Measurements from ENCODE around the gene ZBED3. TPM values are rescaled to one million over a fixed set of nuclear protein-coding genes. Genes with fewer than 3 reads are reported as not detected.

ZBED3 gene
- total and polyA plus RNA-seq, 9 of the 15 experiments (the other 6 are each of a cell fraction or from before 2014, with no cell fraction given), result 0.01 to 0.03 (median 0.01) TPM; not detected in 5

DNA sequence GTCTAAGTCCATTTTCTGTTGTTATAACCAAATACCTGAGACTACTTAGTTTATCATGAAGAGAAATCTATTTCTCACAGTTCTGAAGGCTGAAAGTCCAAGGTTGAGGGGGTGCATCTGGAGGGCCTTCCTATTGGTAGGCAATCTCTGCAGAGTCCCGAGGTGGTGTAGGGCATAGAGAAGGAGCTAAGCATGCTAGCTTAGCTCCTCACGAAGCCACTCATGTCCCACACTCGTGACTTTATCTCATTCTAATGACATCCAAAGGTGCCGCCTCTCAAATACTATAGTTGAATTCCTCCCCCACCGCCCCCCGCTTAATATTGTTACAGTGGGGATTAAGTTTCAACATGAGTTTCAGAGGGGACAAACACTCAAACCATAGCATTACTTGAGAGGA lies 36.0 kb upstream of the ZBED3 start:
- H3K27ac ChIP-seq (ENCODE audit: extremely low read depth, low read depth, low read length), result no peak overlapping the region

More for the DNA sequence above, 36.0 kb upstream of the ZBED3 start:
- Histone ChIP-seq H2AFZ (ENCODE audit: low read depth, low read length) (no peak overlapping the region), H3K9me3 (replicated peaks; ENCODE audit: control insufficient read depth, insufficient read depth, low read depth, low read length) (no peaks in the 10 kb centered on the region), H3K4me1 (replicated peaks in 1 of 2; ENCODE audit: control insufficient read depth in 2 of 2, insufficient read depth in 2 of 2, low read length in 2 of 2) (no peaks in the 10 kb centered on the region), H3K4me2 (ENCODE audit: insufficient read depth, low read length) (no peak overlapping the region), H3K27me3 (ENCODE audit: control insufficient read depth in 2 of 2, insufficient read depth in 2 of 2, low read length in 2 of 2) (peaks cover 2 to 9% of the 10 kb centered on the region in 2 experiments; a peak in 3 of 5 replicates), H3K79me2 (ENCODE audit: control insufficient read depth, insufficient read depth, low read length) (no peaks in the 10 kb centered on the region), H3K36me3 (ENCODE audit: control insufficient read depth, insufficient read depth, low read length) (no peaks in the 10 kb centered on the region), H3K9me1 (ENCODE audit: control insufficient read depth, insufficient read depth, low read length) (no peaks in the 10 kb centered on the region), H3K4me3 (no peak overlapping the region), H4K20me1 (replicated peaks; ENCODE audit: control insufficient read depth, insufficient read depth, low read length) (no peaks in the 10 kb centered on the region), H3K9ac (ENCODE audit: insufficient read depth in 1 of 2, low read depth in 2 of 2, low read length in 2 of 2) (no peak overlapping the region)
- 0% methylated on average over 6 of the region's 6 CpGs for WGBS (ENCODE audit: insufficient coverage, low coverage, missing lambda C conversion rate)
- CTCF ChIA-PET (ENCODE audit: low intra/inter-chr PET ratio), result no interaction called here
- intact Hi-C loops (cut with micrococcal nuclease) (no loop called here), in situ Hi-C loops (cut with MboI) (no loop called here)
- ATAC-seq, result no peak
- POLR2A ChIA-PET, result no interaction called here
- DNase-seq (ENCODE audit: extremely low read depth in 1 of 4, low spot score in 3 of 4), result no peak
- no peak for FAIRE-seq
- TF ChIP-seq, protein P1, sequence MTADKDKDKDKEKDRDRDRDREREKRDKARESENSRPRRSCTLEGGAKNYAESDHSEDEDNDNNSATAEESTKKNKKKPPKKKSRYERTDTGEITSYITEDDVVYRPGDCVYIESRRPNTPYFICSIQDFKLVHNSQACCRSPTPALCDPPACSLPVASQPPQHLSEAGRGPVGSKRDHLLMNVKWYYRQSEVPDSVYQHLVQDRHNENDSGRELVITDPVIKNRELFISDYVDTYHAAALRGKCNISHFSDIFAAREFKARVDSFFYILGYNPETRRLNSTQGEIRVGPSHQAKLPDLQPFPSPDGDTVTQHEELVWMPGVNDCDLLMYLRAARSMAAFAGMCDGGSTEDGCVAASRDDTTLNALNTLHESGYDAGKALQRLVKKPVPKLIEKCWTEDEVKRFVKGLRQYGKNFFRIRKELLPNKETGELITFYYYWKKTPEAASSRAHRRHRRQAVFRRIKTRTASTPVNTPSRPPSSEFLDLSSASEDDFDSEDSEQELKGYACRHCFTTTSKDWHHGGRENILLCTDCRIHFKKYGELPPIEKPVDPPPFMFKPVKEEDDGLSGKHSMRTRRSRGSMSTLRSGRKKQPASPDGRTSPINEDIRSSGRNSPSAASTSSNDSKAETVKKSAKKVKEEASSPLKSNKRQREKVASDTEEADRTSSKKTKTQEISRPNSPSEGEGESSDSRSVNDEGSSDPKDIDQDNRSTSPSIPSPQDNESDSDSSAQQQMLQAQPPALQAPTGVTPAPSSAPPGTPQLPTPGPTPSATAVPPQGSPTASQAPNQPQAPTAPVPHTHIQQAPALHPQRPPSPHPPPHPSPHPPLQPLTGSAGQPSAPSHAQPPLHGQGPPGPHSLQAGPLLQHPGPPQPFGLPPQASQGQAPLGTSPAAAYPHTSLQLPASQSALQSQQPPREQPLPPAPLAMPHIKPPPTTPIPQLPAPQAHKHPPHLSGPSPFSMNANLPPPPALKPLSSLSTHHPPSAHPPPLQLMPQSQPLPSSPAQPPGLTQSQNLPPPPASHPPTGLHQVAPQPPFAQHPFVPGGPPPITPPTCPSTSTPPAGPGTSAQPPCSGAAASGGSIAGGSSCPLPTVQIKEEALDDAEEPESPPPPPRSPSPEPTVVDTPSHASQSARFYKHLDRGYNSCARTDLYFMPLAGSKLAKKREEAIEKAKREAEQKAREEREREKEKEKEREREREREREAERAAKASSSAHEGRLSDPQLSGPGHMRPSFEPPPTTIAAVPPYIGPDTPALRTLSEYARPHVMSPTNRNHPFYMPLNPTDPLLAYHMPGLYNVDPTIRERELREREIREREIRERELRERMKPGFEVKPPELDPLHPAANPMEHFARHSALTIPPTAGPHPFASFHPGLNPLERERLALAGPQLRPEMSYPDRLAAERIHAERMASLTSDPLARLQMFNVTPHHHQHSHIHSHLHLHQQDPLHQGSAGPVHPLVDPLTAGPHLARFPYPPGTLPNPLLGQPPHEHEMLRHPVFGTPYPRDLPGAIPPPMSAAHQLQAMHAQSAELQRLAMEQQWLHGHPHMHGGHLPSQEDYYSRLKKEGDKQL (CRISPR knock-in tag; IDR thresholded peaks at IDR 0.05; ENCODE audit: borderline replicate concordance), result no peak
- BruUV-seq (replicated peaks), result no TSS peak

Measured in K562 (cell line).